Measurements from ENCODE around the gene TMEM131.

TMEM131 gene

GRCh38 chr2:97983134-97983533 is 12.6 kb downstream of the TMEM131 start:
- DNase-seq (ENCODE audit: extremely low spot score): no peak
- POLR2A ChIA-PET: no interaction called here
- TF ChIP-seq CTCF (IDR thresholded peaks at IDR 0.05; ENCODE audit: control extremely low read depth, extremely low read depth, low read depth, missing control alignments): no peak
- CTCF ChIA-PET: no interaction called here

DNA sequence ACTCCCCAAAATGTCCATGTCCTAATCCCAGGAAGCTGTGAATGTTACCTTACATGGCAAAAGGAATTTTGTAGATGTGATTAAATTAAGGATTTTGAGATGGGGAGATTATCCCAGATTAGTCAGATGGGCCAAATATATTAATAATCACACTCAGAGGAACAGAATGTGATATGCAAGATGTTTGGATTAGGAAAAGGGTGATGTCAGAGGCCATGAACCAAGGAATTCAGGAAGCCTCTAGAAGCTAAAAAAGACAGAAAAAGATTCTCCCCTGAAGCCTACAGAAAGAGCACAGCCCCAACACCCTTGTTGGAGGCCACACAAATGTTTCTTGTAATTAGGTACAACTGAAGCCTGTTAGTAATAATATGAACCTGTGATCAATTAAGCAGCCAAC is 13.1 kb downstream of the TMEM131 start:
- no peak for DNase-seq (ENCODE audit: extremely low spot score)
- POLR2A ChIA-PET: no interaction called here
- CTCF ChIA-PET: no interaction called here
- no peak for TF ChIP-seq CTCF (IDR thresholded peaks at IDR 0.05; ENCODE audit: control extremely low read depth, extremely low read depth, low read depth, missing control alignments)

- ChIA-PET CTCF (no interaction called here), POLR2A (no interaction called here)
Measured at GRCh38 chr2:97981961-97982360, 13.8 kb downstream of the TMEM131 start.

GRCh38 chr2:97979904-97980303 is 15.8 kb downstream of the TMEM131 start:
- no peak for TF ChIP-seq CTCF (IDR thresholded peaks at IDR 0.05; ENCODE audit: control extremely low read depth, extremely low read depth, low read depth, missing control alignments)
- no peak for DNase-seq (ENCODE audit: extremely low spot score)
- POLR2A ChIA-PET: no interaction called here
- CTCF ChIA-PET: no interaction called here

More at GRCh38 chr2:97981961-97982360, 13.8 kb downstream of the TMEM131 start:
- TF ChIP-seq CTCF (IDR thresholded peaks at IDR 0.05; ENCODE audit: control extremely low read depth, extremely low read depth, low read depth, missing control alignments): no peak
- DNase-seq (ENCODE audit: extremely low spot score): no peak

- ChIA-PET CTCF (interaction anchor here (1.4 kb wide), 1 partner anchor 16 kb away, joined by 3 read pairs; no protein-coding TSS in a partner anchor), POLR2A (no interaction called here)
- DNase-seq (ENCODE audit: extremely low spot score): no peak
- no peak for TF ChIP-seq CTCF (IDR thresholded peaks at IDR 0.05; ENCODE audit: control extremely low read depth, extremely low read depth, low read depth, missing control alignments)
Measured at GRCh38 chr2:97974471-97974870, 21.3 kb downstream of the TMEM131 start.

DNA sequence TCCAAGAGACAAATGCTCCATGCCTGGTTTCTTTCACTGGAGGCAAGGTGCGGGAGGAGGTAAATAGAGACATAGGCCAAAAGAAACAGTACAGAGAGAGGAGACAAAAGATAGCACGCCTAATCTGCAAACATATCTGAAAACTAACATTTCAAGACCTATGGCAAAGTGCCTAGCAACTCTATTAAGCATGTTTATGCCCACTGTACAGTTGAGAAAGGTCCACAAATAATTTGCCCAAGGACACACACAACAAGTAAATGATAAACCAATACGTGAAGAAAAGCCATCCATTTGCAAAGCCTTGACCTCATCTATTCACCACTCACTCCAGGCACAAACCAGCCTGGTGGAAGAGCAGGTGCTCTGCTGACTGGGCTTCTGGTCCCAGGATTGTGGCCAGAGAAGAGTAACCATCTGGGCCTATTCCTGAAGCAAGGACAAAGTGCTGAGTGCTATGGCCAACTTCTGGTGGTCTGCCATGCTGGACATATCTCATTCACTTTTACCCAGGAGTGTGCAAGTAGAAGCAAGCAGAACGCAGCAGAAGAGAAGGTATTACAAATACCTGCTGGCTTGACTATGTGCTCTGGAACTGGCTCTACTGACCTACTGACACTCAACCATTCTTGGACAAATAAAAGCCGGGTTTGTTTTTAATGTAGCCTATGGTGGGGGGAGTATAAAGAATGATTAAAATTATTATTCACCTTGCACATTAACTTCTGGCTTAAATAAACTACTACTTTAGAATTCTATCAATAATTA is 25.3 kb downstream of the TMEM131 start:
- no peak for TF ChIP-seq CTCF (IDR thresholded peaks at IDR 0.05; ENCODE audit: control extremely low read depth, extremely low read depth, low read depth, missing control alignments)
- CTCF ChIA-PET: interaction anchor here (1.6 kb wide), 1 partner anchor 164 kb away, joined by 4 read pairs; no protein-coding TSS in a partner anchor
- DNase-seq (ENCODE audit: extremely low spot score): no peak
- POLR2A ChIA-PET: no interaction called here

All from GM10248 (cell line).